ENCODE results near the gene NECTIN1.

NECTIN1 gene

DNA sequence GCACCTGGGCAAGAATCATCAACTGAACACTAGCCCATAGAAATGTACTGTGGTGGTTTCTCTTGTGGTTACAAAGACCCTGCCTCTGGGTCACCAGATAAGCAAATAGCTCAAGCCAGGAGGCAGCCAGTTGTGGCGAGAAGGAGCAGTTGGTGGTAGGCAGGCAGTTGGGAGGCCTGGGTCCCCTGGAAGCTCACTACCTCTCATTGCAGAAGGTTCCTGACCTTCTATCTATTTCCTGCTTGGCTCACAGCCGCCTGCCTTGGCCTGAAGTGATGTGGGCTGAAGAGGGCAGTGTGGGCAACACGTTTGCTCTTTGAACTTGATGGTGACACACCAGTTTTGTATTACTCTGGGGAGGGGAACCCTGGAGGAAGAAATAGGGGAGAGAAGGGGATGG, 34.7 kb downstream of the NECTIN1 start:
- DNase-seq (ENCODE audit: low read depth in 1 of 2, low spot score in 1 of 2) = no peak

DNA sequence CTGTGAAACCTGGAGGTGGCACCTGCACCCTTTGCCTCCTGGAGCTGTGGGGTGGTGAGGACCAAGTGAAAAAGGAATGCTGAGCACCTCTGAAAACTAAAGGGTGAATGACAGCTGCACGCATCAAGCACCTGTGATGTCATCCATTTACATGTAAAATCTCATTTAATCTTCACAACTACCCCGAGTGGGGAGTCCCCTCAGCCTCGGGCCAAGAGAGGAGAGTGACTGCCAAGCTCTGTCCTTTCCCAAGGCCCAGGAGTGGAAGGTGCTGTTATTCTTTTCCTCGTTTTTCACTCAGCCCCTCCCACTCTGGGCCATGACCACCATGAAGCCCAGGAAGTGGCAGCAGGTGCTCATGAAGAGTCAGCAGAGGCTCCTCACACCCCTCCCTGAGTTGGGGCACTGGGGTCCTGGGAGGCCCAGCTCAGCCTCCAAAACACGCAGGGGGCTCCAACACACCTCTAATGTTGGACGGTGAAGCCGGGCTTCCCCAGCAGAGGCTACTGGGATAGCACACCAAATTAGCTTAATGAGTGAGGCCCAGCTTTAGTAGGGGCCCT, 35.7 kb downstream of the NECTIN1 start:
- no peak for DNase-seq (ENCODE audit: low read depth in 1 of 2, low spot score in 1 of 2)

DNA sequence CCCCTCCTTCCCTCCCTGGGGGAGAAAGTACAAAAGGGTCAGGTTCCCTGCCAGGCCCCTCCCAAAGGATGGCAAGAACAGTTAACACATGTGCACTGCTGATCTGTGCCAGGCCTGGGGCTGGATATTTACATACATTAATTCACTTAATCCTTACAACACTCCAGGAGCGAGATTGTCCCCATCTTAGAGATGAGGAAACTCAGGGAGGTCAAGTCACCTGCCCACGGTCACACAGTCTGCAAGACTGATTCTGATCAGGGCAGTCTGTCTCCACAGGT, 36.5 kb downstream of the NECTIN1 start:
- no peak for DNase-seq (ENCODE audit: low read depth in 1 of 2, low spot score in 1 of 2)

DNA sequence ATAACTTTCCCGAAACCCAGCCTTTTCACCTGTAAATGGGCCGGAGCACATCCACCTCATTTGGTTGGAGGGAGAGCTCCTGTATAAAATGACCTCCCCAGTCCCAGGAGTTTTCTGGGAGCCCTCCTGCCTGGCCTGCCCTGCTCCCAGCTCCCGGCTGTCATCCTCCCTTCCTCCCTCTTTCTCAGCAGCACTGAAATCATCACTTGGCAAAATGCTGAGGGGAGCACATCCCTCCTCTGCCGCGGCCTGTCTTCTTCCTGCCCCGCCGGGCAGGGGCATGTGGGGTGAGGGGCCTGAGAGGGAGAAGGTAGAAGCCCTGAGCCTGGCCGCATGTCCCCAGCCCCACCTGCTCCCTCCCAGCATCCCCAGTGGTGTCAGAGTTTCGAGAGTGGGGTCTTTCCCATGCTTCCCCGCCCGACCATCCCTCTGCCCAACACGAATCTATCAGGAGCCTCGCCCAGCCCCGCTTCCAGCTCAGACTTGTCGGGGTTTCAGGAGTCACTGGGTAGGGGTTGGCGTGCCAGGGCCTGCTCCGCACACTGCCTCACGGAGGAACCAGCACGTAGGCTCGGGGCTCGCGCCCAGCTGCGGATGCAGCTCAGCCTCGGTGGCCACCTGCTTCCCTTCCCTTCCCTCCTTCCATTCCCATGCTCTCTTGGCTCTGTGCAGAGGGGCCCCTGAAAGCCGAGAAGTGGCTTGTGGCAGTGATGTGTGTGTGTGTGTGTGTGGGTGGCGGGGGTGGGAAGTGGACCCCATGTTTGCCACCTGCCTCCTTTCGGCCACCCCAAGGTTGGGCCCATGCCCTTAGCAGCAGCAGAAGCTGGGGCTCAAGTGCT, 37.1 kb downstream of the NECTIN1 start:
- no peak for DNase-seq (ENCODE audit: low read depth in 1 of 2, low spot score in 1 of 2)

DNA sequence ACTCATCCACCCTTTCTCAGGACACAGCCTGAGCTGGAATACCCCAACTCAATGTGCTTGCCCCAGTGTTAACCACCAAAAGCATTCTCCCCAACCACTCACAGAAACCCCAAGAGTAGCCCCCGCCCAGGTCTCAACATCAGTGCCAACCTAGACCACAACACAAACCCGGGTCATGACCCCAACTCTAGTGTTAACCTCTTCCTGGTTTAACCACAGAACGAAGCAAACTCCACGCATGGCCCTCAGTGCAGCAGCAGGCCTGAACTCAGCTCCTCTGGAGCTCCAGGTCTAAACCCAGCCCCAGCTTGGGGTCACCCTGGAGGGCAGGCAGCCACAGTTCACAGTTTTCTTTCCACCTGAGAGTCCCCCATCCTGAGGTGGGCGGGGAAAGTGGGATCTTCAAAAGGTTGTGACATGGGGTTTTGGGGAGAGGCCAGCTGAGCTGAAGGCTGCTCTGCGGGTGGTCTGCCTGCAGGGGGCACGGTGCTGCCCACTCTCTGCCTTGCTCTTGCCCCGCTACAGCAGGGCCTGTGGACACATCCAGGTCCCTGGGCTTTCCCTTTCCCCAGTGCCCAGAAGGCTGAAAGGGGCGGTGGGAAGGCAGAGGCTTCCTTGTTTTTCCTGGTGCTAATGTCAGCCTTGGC, 37.9 kb downstream of the NECTIN1 start:
- no peak for DNase-seq (ENCODE audit: low read depth in 1 of 2, low spot score in 1 of 2)

DNA sequence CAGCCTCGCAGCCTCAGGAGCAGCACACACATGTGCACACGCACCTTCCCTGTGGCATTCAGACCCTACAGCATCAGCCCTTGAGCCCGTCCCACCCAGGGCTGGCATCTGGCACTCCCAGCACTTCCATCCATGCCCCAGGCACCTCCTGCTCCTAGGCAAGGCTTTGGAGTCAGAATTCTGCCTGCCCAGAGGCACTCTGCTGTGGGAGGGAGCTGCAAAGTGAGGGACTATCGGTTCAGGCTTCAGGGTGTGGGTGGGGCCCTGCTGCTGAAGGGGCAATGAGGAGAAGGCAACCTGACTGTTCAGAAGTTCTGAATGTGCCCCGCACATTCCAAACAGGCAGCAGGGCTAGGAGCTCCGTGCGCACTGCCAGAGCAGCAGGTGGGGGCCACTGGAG, 39.7 kb downstream of the NECTIN1 start:
- no peak for DNase-seq (ENCODE audit: low read depth in 1 of 2, low spot score in 1 of 2)

DNA sequence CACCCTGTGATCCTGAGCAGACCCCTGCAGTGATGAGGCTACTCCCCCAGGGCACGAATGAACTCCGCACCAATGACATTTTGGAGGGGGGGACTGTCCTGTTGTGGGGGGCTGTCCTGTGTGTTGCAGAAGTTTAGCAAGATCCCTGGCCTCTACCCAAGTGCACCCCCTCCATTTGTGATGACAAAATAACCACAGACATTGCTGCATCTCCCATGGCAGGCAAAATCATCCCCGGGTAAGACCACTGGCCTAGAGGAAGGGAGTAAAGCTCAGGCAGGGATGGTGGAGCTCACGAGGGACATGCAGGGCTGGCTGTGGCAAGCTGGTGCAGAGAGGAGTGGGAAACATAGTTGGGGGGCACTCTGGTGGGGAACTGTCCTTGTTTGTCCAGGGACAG, 40.6 kb downstream of the NECTIN1 start:
- DNase-seq (ENCODE audit: low read depth in 1 of 2, low spot score in 1 of 2) = no peak

DNA sequence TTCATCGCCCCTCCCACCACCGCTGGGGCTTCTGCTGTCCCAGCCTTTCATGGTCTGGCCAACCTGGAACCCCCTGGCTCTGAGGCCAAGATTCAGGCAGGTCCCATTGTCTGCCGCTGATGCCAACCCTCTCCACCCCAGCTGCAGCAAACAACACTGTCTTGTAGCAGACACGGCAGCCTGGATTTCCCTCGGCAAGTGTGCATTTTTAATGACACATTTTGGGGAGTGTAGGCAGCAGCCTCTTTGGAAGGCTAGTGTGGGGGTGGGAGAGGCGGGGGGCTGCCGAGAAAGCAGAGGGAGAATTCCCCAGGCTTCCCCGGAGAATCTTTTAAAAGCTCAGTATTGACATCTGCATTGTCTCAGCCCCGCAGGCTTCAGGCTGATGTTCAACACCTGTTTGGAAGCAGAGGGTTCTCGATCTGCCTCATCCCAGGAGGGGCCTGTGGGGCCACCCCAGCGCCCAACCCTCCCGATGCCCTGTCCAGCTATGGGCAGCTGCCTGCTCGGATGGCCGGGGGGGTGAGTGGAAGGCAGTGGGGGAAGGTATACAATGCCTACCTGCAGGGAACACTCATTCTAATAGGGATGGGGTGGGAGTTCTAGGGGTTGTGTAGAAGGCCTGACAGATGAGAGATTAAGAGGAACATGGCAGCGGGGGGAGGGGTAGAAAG, 41.5 kb downstream of the NECTIN1 start:
- DNase-seq (ENCODE audit: low read depth in 1 of 2, low spot score in 1 of 2) = no peak

DNA sequence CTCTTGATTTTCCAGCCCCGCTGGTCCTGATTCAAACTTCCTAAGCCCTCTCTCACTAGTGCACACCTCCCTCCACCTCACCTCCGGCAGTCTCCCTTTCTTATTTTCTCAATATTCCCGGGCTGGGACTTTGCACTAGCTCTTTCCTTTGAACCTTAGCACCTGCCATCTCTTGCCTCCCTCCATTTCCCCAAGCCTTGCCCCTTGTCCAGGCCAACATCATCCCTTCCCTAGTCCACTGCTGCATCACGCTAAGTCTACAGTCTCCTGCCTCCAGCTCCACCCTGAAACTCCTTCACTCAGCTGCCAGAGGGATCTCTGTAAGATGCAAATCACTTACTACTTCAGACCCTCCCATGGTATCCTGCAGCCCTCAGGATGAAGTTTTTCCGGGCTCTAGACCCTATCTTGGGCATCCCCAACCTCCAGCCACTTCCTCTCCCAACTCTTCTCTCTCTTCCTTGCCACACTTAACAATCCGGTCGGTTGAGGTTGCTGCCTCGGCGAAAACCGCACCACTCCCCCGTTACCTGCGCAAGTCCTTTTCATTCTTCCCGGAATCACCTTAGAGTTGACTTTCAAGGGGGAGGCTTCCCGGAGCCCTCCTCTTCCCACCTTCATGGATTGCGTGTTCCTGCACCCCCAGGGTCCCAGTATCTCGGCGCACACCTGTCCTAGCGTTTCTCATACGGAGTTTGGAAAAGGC, 42.7 kb downstream of the NECTIN1 start:
- DNase-seq (ENCODE audit: low read depth in 1 of 2, low spot score in 1 of 2) = no peak

DNA sequence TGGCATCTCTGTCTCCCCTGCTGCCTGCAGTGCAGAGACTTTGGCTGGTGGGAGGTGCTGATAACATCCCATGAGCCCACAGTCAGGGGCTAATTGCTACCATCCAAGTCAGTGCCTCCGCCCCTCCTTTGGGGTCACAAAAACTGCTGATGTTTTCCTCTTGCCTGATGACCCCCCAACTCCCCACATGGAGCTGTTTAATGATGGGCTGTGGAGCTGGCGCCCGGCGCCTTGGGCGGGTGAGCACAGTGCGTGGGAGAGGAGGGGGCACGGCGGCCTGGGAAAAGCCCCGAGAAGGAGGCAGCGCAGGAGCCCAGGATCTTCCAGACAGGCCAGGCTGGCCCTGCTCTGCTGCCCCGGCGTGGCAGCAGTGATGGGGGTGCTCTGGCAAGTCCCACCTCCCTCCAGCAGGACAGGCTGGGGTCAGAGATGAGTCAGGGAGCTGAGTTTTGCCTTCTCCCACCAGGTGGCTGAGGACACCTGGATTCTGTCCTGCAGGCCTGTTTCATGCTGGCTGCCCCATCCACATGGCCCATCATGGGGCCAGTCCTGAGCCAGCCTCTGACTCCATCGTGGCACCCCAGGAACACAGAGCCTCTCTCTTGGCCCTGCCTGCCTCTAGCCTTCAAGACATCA, 43.8 kb downstream of the NECTIN1 start:
- DNase-seq (ENCODE audit: low read depth in 1 of 2, low spot score in 1 of 2) = no peak

DNA sequence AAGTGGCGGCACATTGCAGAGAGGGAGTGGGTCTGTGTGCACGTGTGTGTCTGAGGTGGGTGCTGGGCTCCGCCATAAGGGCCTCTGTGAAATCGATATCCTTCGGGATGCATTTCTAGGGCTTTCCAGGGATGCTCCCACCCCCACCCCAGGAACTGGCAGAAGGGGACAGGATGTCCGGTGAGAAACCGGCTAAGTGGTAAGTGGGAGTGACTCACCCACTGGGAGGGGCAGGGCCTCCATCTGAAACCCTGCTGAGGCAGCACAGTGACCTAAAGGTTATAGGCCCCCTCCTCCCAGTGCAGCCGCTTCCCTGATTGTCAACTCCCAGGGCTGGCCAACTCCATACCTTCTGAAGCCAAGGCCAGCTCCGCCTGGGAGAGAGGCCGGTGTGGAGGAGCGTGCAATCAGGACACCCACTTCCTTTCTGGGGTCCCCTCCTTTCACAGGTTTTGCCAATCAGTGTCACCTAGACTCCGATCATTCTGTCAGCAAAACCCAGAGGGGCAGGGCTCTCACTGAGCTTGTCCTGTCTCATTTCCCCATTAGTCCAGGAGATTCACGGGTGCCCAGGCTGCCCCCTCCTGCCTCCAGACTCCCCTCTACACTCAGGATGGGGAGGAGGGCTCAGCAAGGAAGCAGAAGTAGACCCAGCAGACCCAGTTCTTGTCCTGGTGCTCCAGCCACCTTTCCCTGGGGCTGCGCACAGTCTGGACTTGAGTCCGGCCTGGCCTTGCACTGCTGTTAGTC, 44.5 kb downstream of the NECTIN1 start:
- no peak for DNase-seq (ENCODE audit: low read depth in 1 of 2, low spot score in 1 of 2)

DNA sequence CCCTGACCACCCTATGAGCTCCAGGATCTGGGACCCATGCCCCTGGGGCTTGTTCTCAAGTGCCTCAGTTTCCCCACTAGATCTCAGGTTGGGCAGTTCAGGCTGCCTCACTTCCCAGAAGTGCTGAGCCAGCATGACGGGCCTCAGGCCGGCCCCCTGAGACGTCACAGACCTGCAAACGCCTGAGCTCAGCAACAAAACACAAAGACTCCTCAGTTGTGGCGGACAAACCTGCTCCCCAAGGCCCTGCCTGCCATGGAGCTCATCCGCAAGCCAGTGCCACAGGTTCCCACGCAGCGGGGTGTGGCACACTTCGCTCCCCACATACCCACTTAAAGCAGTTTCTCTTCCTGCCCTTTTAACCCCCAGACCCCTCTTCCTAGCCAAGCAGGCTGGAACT, 45.2 kb downstream of the NECTIN1 start:
- no peak for DNase-seq (ENCODE audit: low read depth in 1 of 2, low spot score in 1 of 2)

DNA sequence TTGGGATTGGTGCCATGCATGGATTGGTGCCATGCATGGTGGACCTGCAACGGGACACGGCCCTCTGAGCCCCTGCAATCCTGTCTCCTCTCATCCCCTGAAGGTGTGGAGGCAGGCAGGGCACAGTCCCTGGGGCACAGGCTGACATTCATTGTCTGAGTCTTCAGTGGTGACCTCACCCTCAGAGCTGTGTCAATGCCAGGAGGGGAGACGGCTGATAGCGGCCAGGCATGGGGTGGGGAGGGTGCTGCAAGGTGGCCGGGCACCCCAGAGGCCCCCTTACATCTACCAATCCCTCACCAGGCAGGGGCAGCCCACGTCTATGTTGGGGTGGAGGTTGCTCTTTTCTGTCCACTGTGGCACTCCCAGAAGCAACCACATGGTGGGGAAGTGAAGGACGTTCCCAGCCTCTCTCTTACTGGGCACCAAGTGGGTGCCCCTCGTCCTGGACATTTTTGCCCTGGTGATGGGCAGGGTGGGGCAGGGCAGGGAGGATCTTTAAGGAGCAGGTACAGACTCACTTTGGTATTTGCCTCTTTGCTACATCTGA, 47.6 kb downstream of the NECTIN1 start:
- DNase-seq (ENCODE audit: low read depth in 1 of 2, low spot score in 1 of 2) = no peak

DNA sequence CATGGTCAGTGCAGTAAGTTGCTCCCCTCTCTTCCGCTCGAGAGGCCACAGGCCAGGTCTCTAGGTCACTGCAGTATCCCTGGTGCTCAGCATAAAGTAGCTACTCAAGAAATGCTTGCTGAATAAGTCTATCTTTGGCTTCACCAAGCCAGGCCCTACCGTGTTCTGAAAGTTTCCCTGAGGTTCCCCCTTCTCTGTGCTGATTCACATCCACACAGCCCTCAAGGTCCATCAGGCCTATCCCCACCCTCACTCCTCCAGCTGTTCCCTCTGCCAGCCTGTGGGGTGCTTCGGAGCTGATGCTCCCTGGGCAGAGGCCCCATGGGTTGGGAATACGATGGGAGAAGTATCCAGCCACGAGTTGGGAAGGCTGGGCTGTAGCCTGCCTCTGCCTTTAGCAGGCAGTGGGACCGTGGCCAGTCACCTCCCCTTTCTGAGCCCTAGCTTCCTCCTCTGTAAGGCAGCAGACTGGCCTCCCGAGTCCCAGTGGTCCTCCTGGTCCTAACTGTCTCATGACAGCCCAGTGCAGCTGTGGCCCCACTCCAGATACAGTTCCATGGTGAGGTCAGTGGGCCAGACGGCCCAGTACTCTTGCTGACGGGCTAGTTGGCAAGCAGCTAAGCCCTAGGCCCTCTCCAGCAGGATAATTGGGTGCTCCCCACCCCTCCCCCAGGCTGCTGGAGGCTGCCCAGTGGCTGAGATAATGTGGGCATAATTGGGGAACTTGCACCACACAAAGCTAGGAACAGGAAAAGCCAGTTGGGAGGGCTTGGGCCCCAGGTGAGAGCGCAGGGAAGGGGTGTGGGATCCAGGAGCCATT, 48.2 kb downstream of the NECTIN1 start:
- no peak for DNase-seq (ENCODE audit: low read depth in 1 of 2, low spot score in 1 of 2)

DNA sequence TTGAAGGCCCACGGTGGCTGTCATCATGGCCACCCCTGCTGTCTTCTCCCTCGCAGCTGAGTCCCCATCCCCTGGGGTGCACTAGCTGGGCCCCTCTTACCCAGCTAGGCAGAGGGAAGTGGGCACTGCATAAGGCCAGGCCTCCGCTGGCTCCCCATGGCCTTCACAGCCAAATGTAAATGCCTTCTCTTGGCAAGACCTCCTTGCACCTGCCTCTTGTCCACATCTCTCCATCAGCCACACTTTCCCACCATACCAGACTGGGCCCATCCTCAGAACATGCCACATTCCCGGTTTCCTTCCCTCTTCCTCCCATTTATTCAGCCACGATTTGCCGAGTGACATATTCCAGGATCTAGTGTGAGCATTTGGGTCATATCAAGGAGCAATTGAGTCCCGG, 49.7 kb downstream of the NECTIN1 start:
- DNase-seq (ENCODE audit: low read depth in 1 of 2, low spot score in 1 of 2) = no peak

DNA sequence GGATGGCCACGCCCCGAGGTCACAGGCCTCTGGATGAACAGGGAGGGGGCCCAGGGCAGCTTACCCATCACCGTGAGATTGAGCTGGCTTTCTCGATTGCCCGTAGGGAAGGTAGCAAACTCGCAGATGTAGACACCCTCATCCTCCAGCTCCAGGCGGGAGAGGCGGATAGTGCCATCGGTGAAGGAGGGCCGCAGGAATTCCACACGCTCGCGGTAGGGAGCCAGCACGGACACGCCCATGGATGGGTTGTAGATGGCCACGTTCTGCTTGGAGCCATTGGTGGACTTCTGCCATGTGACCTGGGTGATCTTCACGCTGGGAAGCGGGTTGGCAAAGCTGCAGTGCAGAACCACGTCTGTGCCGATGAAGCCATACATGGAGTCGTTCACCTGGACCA, 50.6 kb downstream of the NECTIN1 start:
- no peak for DNase-seq (ENCODE audit: low read depth in 1 of 2, low spot score in 1 of 2)

DNA sequence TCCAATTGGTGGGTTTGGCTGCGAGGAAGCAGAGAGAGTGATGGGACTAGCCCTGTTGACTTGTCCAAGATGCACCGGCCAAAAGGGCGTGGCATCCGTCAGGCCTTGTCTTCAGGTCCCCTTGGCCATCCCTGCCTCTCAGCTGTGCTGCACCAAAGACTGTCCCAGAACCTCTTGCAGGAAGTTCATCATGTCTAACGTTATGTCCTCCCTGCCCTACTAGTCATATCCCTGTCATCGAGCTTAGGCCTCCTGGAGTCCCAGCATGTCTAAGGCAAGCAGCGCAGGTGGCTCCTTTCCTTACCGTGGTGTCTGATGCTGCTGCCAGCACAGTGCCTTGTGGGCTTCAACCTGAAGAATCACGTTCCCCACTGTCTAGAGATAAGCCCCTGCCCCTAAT, 51.2 kb downstream of the NECTIN1 start:
- DNase-seq (ENCODE audit: low read depth in 1 of 2, low spot score in 1 of 2) = no peak

DNA sequence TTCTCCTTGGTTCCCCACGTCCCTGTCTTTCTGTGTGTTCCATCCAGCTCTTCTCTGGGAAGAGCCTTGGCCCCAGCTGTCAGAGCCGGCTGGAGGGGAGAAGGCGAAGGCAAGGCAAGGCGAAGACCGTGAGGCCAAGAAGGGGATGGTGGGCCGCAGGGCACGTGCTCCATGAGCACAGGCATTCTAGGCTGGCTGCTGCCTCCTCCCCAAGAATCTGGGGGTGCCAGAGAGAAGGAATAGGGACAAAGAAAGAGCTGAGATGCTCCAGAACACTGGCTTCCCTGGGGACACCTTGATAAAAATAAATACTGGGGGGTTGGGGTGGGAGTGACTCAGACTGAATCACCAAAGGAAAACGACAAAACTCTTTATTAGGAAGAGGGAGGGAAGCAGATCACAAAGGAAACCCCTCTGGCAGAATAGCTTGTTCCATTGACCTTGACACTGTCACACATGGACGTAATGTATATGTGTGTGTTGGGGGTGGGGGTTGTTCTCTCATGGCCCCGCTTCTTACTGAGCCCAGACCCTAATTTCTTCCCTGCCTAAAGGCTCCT, 52.5 kb downstream of the NECTIN1 start:
- DNase-seq (ENCODE audit: low read depth in 1 of 2, low spot score in 1 of 2) = no peak

DNA sequence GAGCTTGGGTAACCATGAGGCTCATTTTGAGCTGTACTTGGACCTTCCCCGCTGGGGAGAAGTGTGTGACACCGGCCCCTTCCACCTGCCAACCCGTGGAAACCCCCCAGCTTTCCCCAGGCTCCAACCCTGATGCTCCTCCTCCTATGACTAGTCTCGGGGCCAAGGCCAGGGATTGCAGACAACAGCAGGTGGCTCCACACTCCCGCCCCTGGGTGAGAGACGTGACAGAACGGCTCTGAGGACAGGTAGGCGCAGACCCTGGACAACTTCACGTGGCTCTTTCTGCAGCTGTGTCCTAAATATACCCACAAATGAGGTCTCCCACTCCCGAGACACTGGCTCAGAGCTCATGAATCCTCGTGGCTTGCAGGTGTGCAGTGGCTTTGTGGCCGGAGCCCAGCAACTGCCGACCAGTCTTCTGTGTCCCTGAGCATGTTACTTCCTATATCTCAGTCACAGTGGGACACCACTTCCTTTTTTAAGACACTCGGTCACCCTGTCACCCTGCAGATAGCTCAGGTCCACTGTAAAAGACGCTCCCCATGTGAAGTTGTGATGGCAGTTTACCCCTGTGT, 55.2 kb downstream of the NECTIN1 start:
- DNase-seq (ENCODE audit: low read depth in 1 of 2, low spot score in 1 of 2) = no peak
